HFFc6 (cell line): ENCODE data around the gene POC1A. TPM values are rescaled to one million over a fixed set of nuclear protein-coding genes. Genes with fewer than 3 reads are reported as not detected.

ENCODE experiments used
- DNase-seq: peaks from one replicate; pipeline ENCODE4 v3.0.0-alpha.2; 2018
- H3K27ac Mint-ChIP-seq: 2 replicates; pipeline ENCODE4 v1.8.0; 2020; ENCODE audit warnings: mild to moderate bottlenecking, mixed read lengths
- H3K27me3 Mint-ChIP-seq: 2 replicates; pipeline ENCODE4 v1.8.0; 2021; ENCODE audit warnings: mild to moderate bottlenecking, moderate library complexity, mixed read lengths; ENCODE audit not compliant: insufficient read depth
- H3K36me3 Mint-ChIP-seq: 2 replicates; pipeline ENCODE4 v1.8.0; 2021; ENCODE audit warnings: low read depth, mixed read lengths
- H3K4me1 Mint-ChIP-seq: 2 replicates; pipeline ENCODE4 v1.8.0; 2020; ENCODE audit warnings: low read depth, mixed read lengths
- H3K4me3 Mint-ChIP-seq: 2 replicates; pipeline ENCODE4 v1.8.0; 2020; ENCODE audit warnings: mild to moderate bottlenecking, moderate library complexity, mixed read lengths
- H3K9me3 Mint-ChIP-seq: 2 replicates; pipeline ENCODE4 v1.8.0; 2020; ENCODE audit warnings: mild to moderate bottlenecking, mixed read lengths
- CTCF ChIP-seq: fragments of 200-600 bp; sonication (generic); IDR thresholded peaks from 2 replicates; pipeline ENCODE4 v1.5.0; 2021; ENCODE audit warnings: antibody characterized with exemption, mild to moderate bottlenecking
- total RNA-seq, 6 experiments: library from RNA; stranded (reverse); fragmentation: NEBNext Ultra II Directional; extraction: Animal tissue kit (Norgen Biotek cat#: 25700); gene quantifications; 2 replicates in 1 of 6; 3 replicates in 5 of 6; pipeline ENCODE4 v1.2.3, GENCODE V29; 2021

Gene POC1A
- total RNA-seq, 6 experiments from 2014 or later: 11.0 to 21.3 (median 20.5) TPM

GRCh38 chr3:52149726-52150125, 4.5 kb downstream of the POC1A start:
- Mint-ChIP-seq H3K36me3 (0 out of 2 replicates have a peak, but pooled peaks cover 6% of the 10 kb centered on the region), H3K4me3 (no peak overlapping the region), H3K27me3 (no peaks in the 10 kb centered on the region), H3K27ac (no peak overlapping the region), H3K4me1 (peaks cover 16% of the 10 kb centered on the region), H3K9me3 (no peaks in the 10 kb centered on the region)
- no peak for TF ChIP-seq CTCF
- DNase-seq: no peak

- H3K36me3 Mint-ChIP-seq: 0 out of 2 replicates have a peak, but pooled peaks cover 6% of the 10 kb centered on the region
- no peaks in the 10 kb centered on the region for H3K9me3 Mint-ChIP-seq
- no peak for TF ChIP-seq CTCF
- no peak for DNase-seq
- no peak overlapping the region for H3K4me3 Mint-ChIP-seq
- no peak overlapping the region for H3K27ac Mint-ChIP-seq
- no peaks in the 10 kb centered on the region for H3K27me3 Mint-ChIP-seq
- peaks cover 14% of the 10 kb centered on the region for H3K4me1 Mint-ChIP-seq
Observed at GRCh38 chr3:52149021-52149420, 5.2 kb downstream of the POC1A start.

- Mint-ChIP-seq H3K9me3 (no peaks in the 10 kb centered on the region), H3K36me3 (0 out of 2 replicates have a peak, but pooled peaks cover 6% of the 10 kb centered on the region), H3K4me1 (peaks cover 4% of the 10 kb centered on the region), H3K27me3 (no peaks in the 10 kb centered on the region), H3K27ac (no peak overlapping the region), H3K4me3 (no peak overlapping the region)
- no peak for TF ChIP-seq CTCF
- no peak for DNase-seq
Observed at GRCh38 chr3:52147804-52148203, 6.4 kb downstream of the POC1A start.

GRCh38 chr3:52146811-52147210, 7.4 kb downstream of the POC1A start:
- no peaks in the 10 kb centered on the region for H3K4me1 Mint-ChIP-seq
- no peak overlapping the region for H3K27ac Mint-ChIP-seq
- no peak for TF ChIP-seq CTCF
- H3K4me3 Mint-ChIP-seq: no peak overlapping the region
- 0 out of 2 replicates have a peak, but pooled peaks cover 6% of the 10 kb centered on the region for H3K36me3 Mint-ChIP-seq
- DNase-seq: no peak
- no peaks in the 10 kb centered on the region for H3K9me3 Mint-ChIP-seq
- H3K27me3 Mint-ChIP-seq: no peaks in the 10 kb centered on the region

- Mint-ChIP-seq H3K4me3 (no peak overlapping the region), H3K9me3 (no peaks in the 10 kb centered on the region), H3K4me1 (no peaks in the 10 kb centered on the region), H3K36me3 (0 out of 2 replicates have a peak, but pooled peaks cover 6% of the 10 kb centered on the region), H3K27me3 (no peaks in the 10 kb centered on the region; the same call in 1 of the 2 replicates), H3K27ac (no peak overlapping the region)
- no peak for DNase-seq
- TF ChIP-seq CTCF: no peak
Observed at GRCh38 chr3:52146189-52146588, 8.0 kb downstream of the POC1A start.

GRCh38 chr3:52145736-52146110, 8.5 kb downstream of the POC1A start:
- no peak for TF ChIP-seq CTCF
- H3K9me3 Mint-ChIP-seq: no peaks in the 10 kb centered on the region
- H3K4me3 Mint-ChIP-seq: no peak overlapping the region
- H3K27me3 Mint-ChIP-seq: no peaks in the 10 kb centered on the region; the same call in 1 of the 2 replicates
- no peaks in the 10 kb centered on the region for H3K4me1 Mint-ChIP-seq
- H3K36me3 Mint-ChIP-seq: 0 out of 2 replicates have a peak, but pooled peaks cover 6% of the 10 kb centered on the region
- DNase-seq: no peak
- no peak overlapping the region for H3K27ac Mint-ChIP-seq
